Panc1 (cell line): ENCODE data around the gene FTSJ1. TPM values are rescaled to one million over a fixed set of nuclear protein-coding genes. Genes with fewer than 3 reads are reported as not detected.

ENCODE experiments used
- ATAC-seq: fragments of 200-7000 bp; cut with Tn5 transposase; 2 replicates; pipeline ENCODE4 v1.9.1; 2020; ENCODE audit warnings: mild to moderate bottlenecking, moderate library complexity
- BruUV-seq: library from RNA; stranded (reverse); fragments of 400-500 nt; replicated peaks from 2 replicates; lab custom pipeline; 2021; lab: Mats Ljungman, UMichigan
- CTCF ChIA-PET: fragments of 300-600 bp; sonication (Branson Sonifier 250); formaldehyde crosslinking; loops from one replicate; lab custom pipeline; 2022; ENCODE audit warnings: antibody characterized with exemption; lab: Charles Lee
- POLR2A ChIA-PET: fragments of 300-600 bp; sonication (Branson Sonifier 250); formaldehyde crosslinking; loops from one replicate; lab custom pipeline; 2022; ENCODE audit warnings: antibody characterized with exemption; lab: Charles Lee
- DNase-seq: peaks from one replicate; pipeline ENCODE4 v3.0.0-alpha.2; 2010; ENCODE audit warnings: low read depth, low spot score
- H3K27ac ChIP-seq: 2 replicates; pipeline ENCODE4 v1.5.1; 2011; ENCODE audit warnings: mild to moderate bottlenecking, low read length, inconsistent platforms
- H3K27me3 ChIP-seq: fragments of 200-500 bp; sonication (Bioruptor generic); 2 replicates; pipeline ENCODE4 v1.6.0; 2014; ENCODE audit warnings: low read length, inconsistent platforms; ENCODE audit not compliant: control insufficient read depth, insufficient read depth
- H3K36me3 ChIP-seq: fragments of 200-500 bp; sonication (Bioruptor generic); 2 replicates; pipeline ENCODE4 v1.5.1; 2014; ENCODE audit warnings: inconsistent platforms, mild to moderate bottlenecking, low read length, moderate library complexity; ENCODE audit not compliant: control insufficient read depth, insufficient read depth
- H3K4me1 ChIP-seq: 2 replicates; pipeline ENCODE4 v1.5.1; 2011; ENCODE audit warnings: inconsistent platforms, mild to moderate bottlenecking, low read length, moderate library complexity; ENCODE audit not compliant: control insufficient read depth, insufficient read depth
- H3K4me3 ChIP-seq, 2 experiments: 2 replicates each; pipeline ENCODE4 v1.5.1; 2011 to 2012; ENCODE audit warnings: low read depth in 2 of 2, low read length in 2 of 2, mild to moderate bottlenecking in 2 of 2, inconsistent platforms in 1 of 2, moderate library complexity in 1 of 2
- H3K9me3 ChIP-seq: fragments of 200-500 bp; sonication (Bioruptor generic); 2 replicates; pipeline ENCODE4 v1.5.1; 2014; ENCODE audit warnings: low read depth, mild to moderate bottlenecking, inconsistent platforms, low read length, moderate library complexity; ENCODE audit not compliant: control insufficient read depth, insufficient read depth
- POLR2AphosphoS5 ChIP-seq: IDR thresholded peaks from 2 replicates; pipeline ENCODE4 v1.6.1; 2012; ENCODE audit warnings: mild to moderate bottlenecking, low read depth, low read length, moderate library complexity
- SIN3A ChIP-seq: IDR thresholded peaks from 2 replicates; pipeline ENCODE4 v1.6.1; 2012; ENCODE audit warnings: low read depth, mild to moderate bottlenecking, low read length, moderate library complexity, borderline replicate concordance; ENCODE audit not compliant: insufficient read depth
- TCF7L2 ChIP-seq: IDR thresholded peaks from 2 replicates; pipeline ENCODE4 v1.6.1; 2011; ENCODE audit warnings: mild to moderate bottlenecking, low read depth, low read length, inconsistent platforms
- in situ Hi-C: cut with HindIII; loops from 2 replicates; pipeline ENCODE4 v1.10.0; 2016; ENCODE audit warnings: low sequenced_read_pairs, low pct_unique_long_range_greater_than_20kb
- intact Hi-C: fragments of 100-400 bp; cut with micrococcal nuclease; formaldehyde crosslinking; loops from one replicate; pipeline ENCODE4 v1.10.0; 2022; ENCODE audit not compliant: unreplicated experiment
- total RNA-seq: library from RNA; stranded (reverse); gene quantifications from one replicate; pipeline ENCODE4 v1.2.1, GENCODE V29; 2021; ENCODE audit not compliant: unreplicated experiment
- TF ChIP-seq, protein P1 (sequence below): fragments of 450-650 bp; IDR thresholded peaks from 2 replicates; pipeline ENCODE4 v1.5.1; 2017; ENCODE audit warnings: mild to moderate bottlenecking
- TF ChIP-seq, protein P2 (sequence below), 2 experiments: IDR thresholded peaks; 2 replicates each; pipeline ENCODE4 v1.6.1; 2011 to 2012; ENCODE audit warnings: low read depth in 2 of 2, control low read depth in 1 of 2, low read length in 1 of 2, mild to moderate bottlenecking in 1 of 2, moderate library complexity in 1 of 2; ENCODE audit not compliant: insufficient read depth in 1 of 2

Gene FTSJ1
- total RNA-seq, 1 experiment from 2014 or later: 43.1 TPM

DNA sequence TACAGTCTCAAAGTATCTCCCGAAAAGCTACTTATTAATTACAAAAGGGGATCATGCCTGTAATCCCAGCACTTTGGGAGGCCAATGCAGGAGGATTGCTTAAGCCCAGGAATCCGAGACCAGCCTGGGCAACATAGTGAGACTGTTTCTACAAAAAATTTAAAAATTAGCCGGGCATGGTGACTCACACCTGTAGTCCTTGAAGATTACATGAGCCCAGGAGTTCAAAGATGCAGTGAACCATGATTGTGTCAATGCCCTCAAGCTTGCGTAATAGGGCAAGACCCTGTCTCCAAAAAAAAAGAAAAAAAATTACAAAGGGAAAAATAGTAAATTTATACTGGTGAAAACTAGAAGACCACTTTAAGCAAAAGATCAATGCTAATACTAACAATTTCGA, 29.5 kb downstream of the FTSJ1 start:
- no peak overlapping the region for H3K27ac ChIP-seq
- ChIA-PET POLR2A (no interaction called here), CTCF (no interaction called here)
- H3K36me3 ChIP-seq: no peaks in the 10 kb centered on the region
- no peak for TF ChIP-seq SIN3A
- TF ChIP-seq, protein P1, sequence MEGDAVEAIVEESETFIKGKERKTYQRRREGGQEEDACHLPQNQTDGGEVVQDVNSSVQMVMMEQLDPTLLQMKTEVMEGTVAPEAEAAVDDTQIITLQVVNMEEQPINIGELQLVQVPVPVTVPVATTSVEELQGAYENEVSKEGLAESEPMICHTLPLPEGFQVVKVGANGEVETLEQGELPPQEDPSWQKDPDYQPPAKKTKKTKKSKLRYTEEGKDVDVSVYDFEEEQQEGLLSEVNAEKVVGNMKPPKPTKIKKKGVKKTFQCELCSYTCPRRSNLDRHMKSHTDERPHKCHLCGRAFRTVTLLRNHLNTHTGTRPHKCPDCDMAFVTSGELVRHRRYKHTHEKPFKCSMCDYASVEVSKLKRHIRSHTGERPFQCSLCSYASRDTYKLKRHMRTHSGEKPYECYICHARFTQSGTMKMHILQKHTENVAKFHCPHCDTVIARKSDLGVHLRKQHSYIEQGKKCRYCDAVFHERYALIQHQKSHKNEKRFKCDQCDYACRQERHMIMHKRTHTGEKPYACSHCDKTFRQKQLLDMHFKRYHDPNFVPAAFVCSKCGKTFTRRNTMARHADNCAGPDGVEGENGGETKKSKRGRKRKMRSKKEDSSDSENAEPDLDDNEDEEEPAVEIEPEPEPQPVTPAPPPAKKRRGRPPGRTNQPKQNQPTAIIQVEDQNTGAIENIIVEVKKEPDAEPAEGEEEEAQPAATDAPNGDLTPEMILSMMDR: no peak
- TF ChIP-seq, protein P2, sequence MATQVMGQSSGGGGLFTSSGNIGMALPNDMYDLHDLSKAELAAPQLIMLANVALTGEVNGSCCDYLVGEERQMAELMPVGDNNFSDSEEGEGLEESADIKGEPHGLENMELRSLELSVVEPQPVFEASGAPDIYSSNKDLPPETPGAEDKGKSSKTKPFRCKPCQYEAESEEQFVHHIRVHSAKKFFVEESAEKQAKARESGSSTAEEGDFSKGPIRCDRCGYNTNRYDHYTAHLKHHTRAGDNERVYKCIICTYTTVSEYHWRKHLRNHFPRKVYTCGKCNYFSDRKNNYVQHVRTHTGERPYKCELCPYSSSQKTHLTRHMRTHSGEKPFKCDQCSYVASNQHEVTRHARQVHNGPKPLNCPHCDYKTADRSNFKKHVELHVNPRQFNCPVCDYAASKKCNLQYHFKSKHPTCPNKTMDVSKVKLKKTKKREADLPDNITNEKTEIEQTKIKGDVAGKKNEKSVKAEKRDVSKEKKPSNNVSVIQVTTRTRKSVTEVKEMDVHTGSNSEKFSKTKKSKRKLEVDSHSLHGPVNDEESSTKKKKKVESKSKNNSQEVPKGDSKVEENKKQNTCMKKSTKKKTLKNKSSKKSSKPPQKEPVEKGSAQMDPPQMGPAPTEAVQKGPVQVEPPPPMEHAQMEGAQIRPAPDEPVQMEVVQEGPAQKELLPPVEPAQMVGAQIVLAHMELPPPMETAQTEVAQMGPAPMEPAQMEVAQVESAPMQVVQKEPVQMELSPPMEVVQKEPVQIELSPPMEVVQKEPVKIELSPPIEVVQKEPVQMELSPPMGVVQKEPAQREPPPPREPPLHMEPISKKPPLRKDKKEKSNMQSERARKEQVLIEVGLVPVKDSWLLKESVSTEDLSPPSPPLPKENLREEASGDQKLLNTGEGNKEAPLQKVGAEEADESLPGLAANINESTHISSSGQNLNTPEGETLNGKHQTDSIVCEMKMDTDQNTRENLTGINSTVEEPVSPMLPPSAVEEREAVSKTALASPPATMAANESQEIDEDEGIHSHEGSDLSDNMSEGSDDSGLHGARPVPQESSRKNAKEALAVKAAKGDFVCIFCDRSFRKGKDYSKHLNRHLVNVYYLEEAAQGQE (IDR thresholded peaks at IDR 0.05; ENCODE audit: insufficient read depth in 1 of 2, low read depth in 2 of 2, low read length in 1 of 2): no peak
- no peaks in the 10 kb centered on the region for H3K4me1 ChIP-seq
- H3K27me3 ChIP-seq: no peaks in the 10 kb centered on the region
- intact Hi-C loops (loop anchor here (10.0 kb wide), 1 partner anchor 421 kb away; no protein-coding TSS in a partner anchor), in situ Hi-C loops (no loop called here)
- BruUV-seq: no TSS peak
- H3K9me3 ChIP-seq: no peaks in the 10 kb centered on the region
- DNase-seq (no peak), ATAC-seq (no peak)
- H3K4me3 ChIP-seq: no peak overlapping the region

DNA sequence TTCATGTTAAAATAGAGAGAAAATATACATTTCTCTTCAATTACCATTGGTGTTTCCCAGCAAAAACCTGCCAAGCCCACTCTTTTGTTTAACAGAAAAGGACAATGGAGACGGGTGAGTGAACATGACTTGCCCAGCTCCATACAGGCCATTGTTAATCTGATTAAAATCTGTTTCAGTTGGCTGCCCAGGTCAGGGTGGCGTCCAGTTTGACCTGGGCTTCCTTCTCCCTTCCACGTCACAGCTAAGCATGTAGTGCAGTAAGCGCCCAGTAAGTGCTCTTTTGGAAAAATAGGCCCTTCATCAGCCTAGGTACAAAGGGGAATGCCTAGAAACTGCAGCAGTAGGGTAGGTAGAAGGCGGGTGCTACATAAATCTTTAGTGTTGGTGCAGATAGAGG, 31.2 kb downstream of the FTSJ1 start:
- TF ChIP-seq TCF7L2 (no peak), SIN3A (no peak), POLR2AphosphoS5 (no peak)
- TF ChIP-seq, protein P1: no peak
- TF ChIP-seq, protein P2 (IDR thresholded peaks at IDR 0.05; ENCODE audit: insufficient read depth in 1 of 2, low read depth in 2 of 2, low read length in 1 of 2): no peak
- Histone ChIP-seq H3K4me3 (no peak overlapping the region), H3K9me3 (no peaks in the 10 kb centered on the region), H3K27me3 (no peaks in the 10 kb centered on the region), H3K27ac (no peak overlapping the region), H3K36me3 (no peaks in the 10 kb centered on the region), H3K4me1 (no peaks in the 10 kb centered on the region)
- DNase-seq (no peak), ATAC-seq (no peak)
- in situ Hi-C loops: no loop called here
- BruUV-seq: no TSS peak
- CTCF ChIA-PET: no interaction called here
- POLR2A ChIA-PET: interaction anchor here (0.6 kb wide), 1 partner anchor 424 kb away, joined by 4 read pairs; no protein-coding TSS in a partner anchor
- intact Hi-C loops: loop anchor here (10.0 kb wide), 1 partner anchor 422 kb away; no protein-coding TSS in a partner anchor
